Liver (tissue), 9 donors: Measurements from ENCODE around the gene SLN. TPM values are rescaled to one million over a fixed set of nuclear protein-coding genes. Genes with fewer than 3 reads are reported as not detected.

ENCODE experiments used
- DNase-seq: peaks from one replicate; pipeline ENCODE4 v3.0.0-alpha.2; 2017; ENCODE audit warnings: low spot score
- H3K27ac ChIP-seq, 2 donors: one replicate each; pipeline ENCODE4 v1.7.0; 2013; ENCODE audit warnings: inconsistent platforms in 2 of 2, low read length in 2 of 2, control low read depth in 1 of 2, low read depth in 1 of 2, mild to moderate bottlenecking in 1 of 2
- H3K27me3 ChIP-seq, 4 donors: one replicate each; pipeline versions ENCODE4 v1.6.1 to v1.7.0; 2013; ENCODE audit warnings: low read length in 3 of 4, inconsistent platforms in 1 of 4, mild to moderate bottlenecking in 1 of 4, moderate library complexity in 1 of 4; ENCODE audit not compliant: control insufficient read depth in 4 of 4, insufficient read depth in 4 of 4
- H3K36me3 ChIP-seq, 4 donors: one replicate each; pipeline versions ENCODE4 v1.6.1 to v1.7.0; 2013; ENCODE audit warnings: low read length in 3 of 4, mild to moderate bottlenecking in 3 of 4, low read depth in 1 of 4, moderate library complexity in 1 of 4; ENCODE audit not compliant: control insufficient read depth in 4 of 4, insufficient read depth in 3 of 4
- H3K4me1 ChIP-seq, 4 donors: one replicate each; pipeline versions ENCODE4 v1.6.1 to v1.7.0; 2013; ENCODE audit warnings: low read length in 3 of 4, mild to moderate bottlenecking in 3 of 4, moderate library complexity in 1 of 4; ENCODE audit not compliant: control insufficient read depth in 4 of 4, insufficient read depth in 4 of 4
- H3K4me3 ChIP-seq, 3 donors: one replicate each; pipeline versions ENCODE4 v1.6.1 to v1.7.0; 2013; ENCODE audit warnings: low read length in 3 of 3, control low read depth in 1 of 3, low read depth in 1 of 3, mild to moderate bottlenecking in 1 of 3
- H3K9ac ChIP-seq, 2 donors: one replicate each; pipeline ENCODE4 v1.7.0; 2013; ENCODE audit warnings: low read length in 2 of 2, mild to moderate bottlenecking in 2 of 2, moderate library complexity in 2 of 2, control low read depth in 1 of 2, low read depth in 1 of 2
- H3K9me3 ChIP-seq, 4 donors: one replicate each; pipeline versions ENCODE4 v1.6.1 to v1.7.0; 2013; ENCODE audit warnings: low read length in 3 of 4; ENCODE audit not compliant: control insufficient read depth in 4 of 4
- ATF3 ChIP-seq: IDR thresholded peaks from 2 replicates; pipeline ENCODE4 v1.6.1; 2016; ENCODE audit warnings: antibody characterized with exemption
- CTCF ChIP-seq: fragments of 150-350 bp; IDR thresholded peaks from 2 replicates; pipeline ENCODE4 v1.5.1; 2017; ENCODE audit warnings: improper control_type of control experiment, low read depth, low read length; ENCODE audit not compliant: missing input control
- EGR1 ChIP-seq, 2 donors: IDR thresholded peaks; 2 replicates each; pipeline ENCODE4 v1.6.1; 2016 to 2018; ENCODE audit warnings: antibody characterized with exemption in 2 of 2, low read depth in 2 of 2
- FOXA2 ChIP-seq: IDR thresholded peaks from 2 replicates; pipeline ENCODE4 v1.6.1; 2016; ENCODE audit warnings: antibody characterized with exemption
- GABPA ChIP-seq, 2 donors: IDR thresholded peaks in 1 of 2; conservative IDR thresholded peaks in 1 of 2; 2 replicates each; pipeline ENCODE4 v1.6.1; 2016; ENCODE audit warnings: antibody characterized with exemption in 2 of 2, mild to moderate bottlenecking in 1 of 2, moderate library complexity in 1 of 2
- HNF4A ChIP-seq, 2 donors: conservative IDR thresholded peaks; 2 replicates each; pipeline ENCODE4 v1.6.1; 2016; ENCODE audit warnings: antibody characterized with exemption in 2 of 2, mild to moderate bottlenecking in 2 of 2
- HNF4G ChIP-seq: IDR thresholded peaks from 2 replicates; pipeline ENCODE4 v1.6.1; 2016; ENCODE audit warnings: antibody characterized with exemption
- JUND ChIP-seq, 2 donors: IDR thresholded peaks; 2 replicates each; pipeline ENCODE4 v1.6.1; 2016; ENCODE audit warnings: antibody characterized with exemption in 2 of 2
- MAX ChIP-seq: IDR thresholded peaks from 2 replicates; pipeline ENCODE4 v1.6.1; 2016; ENCODE audit warnings: antibody characterized with exemption
- NR2F2 ChIP-seq: IDR thresholded peaks from 2 replicates; pipeline ENCODE4 v1.6.1; 2016; ENCODE audit warnings: antibody characterized with exemption
- RAD21 ChIP-seq, 2 donors: IDR thresholded peaks; 2 replicates each; pipeline ENCODE4 v1.6.1; 2016; ENCODE audit warnings: antibody characterized with exemption in 2 of 2, mild to moderate bottlenecking in 2 of 2
- REST ChIP-seq: IDR thresholded peaks from 2 replicates; pipeline ENCODE4 v1.6.1; 2016; ENCODE audit warnings: antibody characterized with exemption, mild to moderate bottlenecking
- RXRA ChIP-seq, 2 donors: IDR thresholded peaks; 2 replicates each; pipeline ENCODE4 v1.6.1; 2017 to 2018; ENCODE audit warnings: antibody characterized with exemption in 2 of 2, mild to moderate bottlenecking in 1 of 2
- SP1 ChIP-seq: IDR thresholded peaks from 2 replicates; pipeline ENCODE4 v1.6.1; 2018; ENCODE audit warnings: antibody characterized with exemption, mild to moderate bottlenecking
- TAF1 ChIP-seq: conservative IDR thresholded peaks from 2 replicates; pipeline ENCODE4 v1.6.1; 2016; ENCODE audit warnings: antibody characterized with exemption, mild to moderate bottlenecking
- ZBTB33 ChIP-seq: IDR thresholded peaks from 2 replicates; pipeline ENCODE4 v1.6.1; 2016; ENCODE audit warnings: antibody characterized with exemption
- WGBS: extraction: QIAGEN DNeasy Blood & Tissue Kit; methylation state at CpG from one replicate; pipeline ENCODE4 v1.1.7; 2013; 5-methylcytosine and 5-hydroxymethylcytosine counted together
- polyA plus RNA-seq, 2 donors: library from polyadenylated mRNA; stranded (reverse) in 1 of 2; unstranded in 1 of 2; fragments of 200-250 nt in 1 of 2; fragments of >200 nt in 1 of 2; fragmentation: Nextera tagmentation in 1 of 2; extraction: Ambion mirVana in 1 of 2; gene quantifications; one replicate each; pipeline versions ENCODE4 v1.2.1 to v1.2.3, GENCODE V29; 2013 to 2015
- total RNA-seq, 2 donors: library from RNA; depleted of rRNA; stranded (reverse); fragments of >200 nt; gene quantifications; one replicate each; pipeline ENCODE4 v1.2.3, GENCODE V29; 2014
- donor health status: healthy.
- donor health status: healthy.
- donor health status: healthy.
- donor health status: healthy.
- donor health status: healthy.

SLN gene
- total and polyA plus RNA-seq, 4 donors: not detected

- no peak overlapping the region for H3K4me3 ChIP-seq
These were observed 5.2 kb upstream of the SLN start for GRCh38 chr11:107716884-107717532.

More at GRCh38 chr11:107716884-107717532, 5.2 kb upstream of the SLN start:
- H3K9me3 ChIP-seq: no peaks in the 10 kb centered on the region
- H3K27me3 ChIP-seq: peaks cover 0 to 9% (median 0%) of the 10 kb centered on the region in 4 donors
- no peak overlapping the region for H3K9ac ChIP-seq
- no peaks in the 10 kb centered on the region for H3K36me3 ChIP-seq
- TF ChIP-seq HNF4G (no peak), REST (no peak), ZBTB33 (no peak), ATF3 (no peak), TAF1 (no peak), RXRA (IDR thresholded peaks at IDR 0.05) (no peak), JUND (IDR thresholded peaks at IDR 0.05) (no peak), NR2F2 (no peak), HNF4A (conservative IDR thresholded peaks at IDR 0.05) (no peak), CTCF (no peak), SP1 (no peak), RAD21 (IDR thresholded peaks at IDR 0.05) (no peak), EGR1 (IDR thresholded peaks at IDR 0.05; ENCODE audit: low read depth in 2 of 2) (no peak), MAX (no peak), GABPA (IDR thresholded peaks at IDR 0.05 in 1 of 2, conservative IDR thresholded peaks at IDR 0.05 in 1 of 2) (no peak), FOXA2 (no peak)
- no peak overlapping the region for H3K27ac ChIP-seq
- DNase-seq: no peak
- WGBS: 70% methylated on average over 4 of the region's 4 CpGs
- no peaks in the 10 kb centered on the region for H3K4me1 ChIP-seq
